ENCODE measurements around the gene ANTKMT. TPM values are rescaled to one million over a fixed set of nuclear protein-coding genes. Genes with fewer than 3 reads are reported as not detected.

The ANTKMT gene
- total RNA-seq, 4 donors from 2014 or later, result 24.9 to 42.4 (median 32.1) TPM

GRCh38 chr16:695355-696089, 25.4 kb upstream of the ANTKMT start:
- peak in 1 of 3 donors; percentile 16 for TF ChIP-seq CTCF (IDR thresholded peaks at IDR 0.05)
- TF ChIP-seq POLR2A (IDR thresholded peaks at IDR 0.05), result no peak
- H3K4me3 ChIP-seq (ENCODE audit: low read depth, poor library complexity, severe bottlenecking), result no peak overlapping the region
- intact Hi-C loops (cut with DNase I; ENCODE audit: low total_unique reads), result no loop called here
- peak; percentile 73 to 95 for DNase-seq (ENCODE audit: low spot score in 2 of 2)
- 1 to 4% methylated on average over 37 to 56 of the region's 71 CpGs for WGBS, 2 donors

- TF ChIP-seq POLR2A (IDR thresholded peaks at IDR 0.05) (no peak), CTCF (IDR thresholded peaks at IDR 0.05) (no peak)
- no peak overlapping the region for H3K4me3 ChIP-seq (ENCODE audit: low read depth, poor library complexity, severe bottlenecking)
- no peak for DNase-seq (ENCODE audit: low spot score in 2 of 2)
- intact Hi-C loops (cut with DNase I; ENCODE audit: low total_unique reads), result no loop called here
- 68 to 70% methylated on average over 19 of the region's 19 CpGs for WGBS, 2 donors
These were observed 21.9 kb upstream of the ANTKMT start for GRCh38 chr16:698911-699671.

- 6 to 12% methylated on average over 33 to 50 of the region's 76 CpGs for WGBS, 2 donors
- no peak for DNase-seq (ENCODE audit: low spot score in 2 of 2)
- no peak overlapping the region for H3K4me3 ChIP-seq (ENCODE audit: low read depth, poor library complexity, severe bottlenecking)
- intact Hi-C loops (cut with DNase I; ENCODE audit: low total_unique reads), result no loop called here
- no peak for TF ChIP-seq CTCF (IDR thresholded peaks at IDR 0.05)
- no peak for TF ChIP-seq POLR2A (IDR thresholded peaks at IDR 0.05)
These were observed 20.0 kb upstream of the ANTKMT start for GRCh38 chr16:700684-701584.

GRCh38 chr16:702341-702740, 18.6 kb upstream of the ANTKMT start:
- WGBS, 2 donors, result 82% methylated on average over 19 of the region's 19 CpGs
- DNase-seq (ENCODE audit: low spot score in 2 of 2), result no peak
- intact Hi-C loops (cut with DNase I; ENCODE audit: low total_unique reads), result no loop called here
- H3K4me3 ChIP-seq (ENCODE audit: low read depth, poor library complexity, severe bottlenecking), result no peak overlapping the region
- no peak for TF ChIP-seq POLR2A (IDR thresholded peaks at IDR 0.05)
- TF ChIP-seq CTCF (IDR thresholded peaks at IDR 0.05), result no peak

- 71 to 84% methylated on average over 9 to 12 of the region's 12 CpGs for WGBS, 2 donors
- DNase-seq (ENCODE audit: low spot score in 2 of 2), result no peak
These were observed 17.5 kb upstream of the ANTKMT start for GRCh38 chr16:703406-703805.

More at GRCh38 chr16:703406-703805, 17.5 kb upstream of the ANTKMT start:
- intact Hi-C loops (cut with DNase I; ENCODE audit: low total_unique reads), result no loop called here
- TF ChIP-seq POLR2A (IDR thresholded peaks at IDR 0.05), result no peak
- no peak for TF ChIP-seq CTCF (IDR thresholded peaks at IDR 0.05)
- H3K4me3 ChIP-seq (ENCODE audit: low read depth, poor library complexity, severe bottlenecking), result no peak overlapping the region

Measured in lower leg skin (tissue), 4 donors.